ENCODE results near the gene GOLT1A. TPM values are rescaled to one million over a fixed set of nuclear protein-coding genes. Genes with fewer than 3 reads are reported as not detected.

The GOLT1A gene
- polyA plus RNA-seq, 1 donor from 2014 or later, result not detected

DNA sequence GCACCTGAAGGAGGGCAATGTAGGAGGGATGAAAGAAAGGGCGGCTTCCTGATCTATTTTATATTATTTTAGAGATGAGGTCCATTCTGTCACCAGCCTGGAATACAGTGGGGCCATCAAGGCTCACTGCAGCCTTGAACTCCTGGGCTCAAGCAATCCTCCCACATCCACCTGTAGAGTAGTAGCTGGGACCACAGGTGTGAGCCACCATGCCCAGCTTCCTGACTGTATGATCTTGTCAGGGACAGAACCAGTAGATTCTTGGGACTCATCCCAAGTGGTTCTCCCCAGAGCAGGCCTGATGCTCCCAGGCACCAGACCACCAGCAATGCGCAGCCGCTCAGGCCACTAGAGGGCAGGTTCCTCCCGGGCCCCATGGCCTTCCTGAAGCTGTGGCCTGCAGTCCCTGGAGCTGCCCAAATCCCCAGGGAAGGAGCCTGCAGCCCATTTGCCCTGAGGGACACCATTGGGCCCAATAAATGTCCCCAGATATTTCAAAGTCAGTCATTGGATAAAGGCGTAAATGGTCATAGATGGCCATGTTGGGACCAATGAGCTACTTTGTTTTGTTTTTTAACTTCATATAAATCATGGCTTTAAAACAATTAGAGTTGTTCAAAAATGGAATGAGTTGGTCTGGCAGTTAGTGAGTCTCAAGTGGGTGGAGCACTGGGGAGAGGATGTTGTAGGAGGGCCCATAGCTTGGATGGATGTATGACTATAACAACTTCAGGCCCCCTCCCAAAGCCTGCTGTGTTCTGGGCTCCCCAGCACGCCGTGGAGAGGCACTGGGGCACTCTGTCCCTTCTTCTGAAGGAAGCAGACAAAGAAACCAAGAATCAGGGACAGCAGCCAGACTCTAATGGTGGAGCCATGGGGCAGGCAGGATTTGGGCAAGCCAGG, 44.7 kb upstream of the GOLT1A start:
- TF ChIP-seq MXI1 (conservative IDR thresholded peaks at IDR 0.05; ENCODE audit: poor library complexity, severe bottlenecking) (no peak), EZH2 (IDR thresholded peaks at IDR 0.05; ENCODE audit: borderline replicate concordance, insufficient read depth, low read length, poor library complexity, severe bottlenecking) (no peak), POLR2AphosphoS5 (IDR thresholded peaks at IDR 0.05) (no peak), EP300 (conservative IDR thresholded peaks at IDR 0.05; ENCODE audit: poor library complexity, severe bottlenecking) (no peak), RAD21 (conservative IDR thresholded peaks at IDR 0.05) (peak; percentile 61), SMC3 (conservative IDR thresholded peaks at IDR 0.05; ENCODE audit: poor library complexity) (peak; percentile 66), TAF1 (IDR thresholded peaks at IDR 0.05; ENCODE audit: low read depth) (no peak)
- TF ChIP-seq, protein P1, sequence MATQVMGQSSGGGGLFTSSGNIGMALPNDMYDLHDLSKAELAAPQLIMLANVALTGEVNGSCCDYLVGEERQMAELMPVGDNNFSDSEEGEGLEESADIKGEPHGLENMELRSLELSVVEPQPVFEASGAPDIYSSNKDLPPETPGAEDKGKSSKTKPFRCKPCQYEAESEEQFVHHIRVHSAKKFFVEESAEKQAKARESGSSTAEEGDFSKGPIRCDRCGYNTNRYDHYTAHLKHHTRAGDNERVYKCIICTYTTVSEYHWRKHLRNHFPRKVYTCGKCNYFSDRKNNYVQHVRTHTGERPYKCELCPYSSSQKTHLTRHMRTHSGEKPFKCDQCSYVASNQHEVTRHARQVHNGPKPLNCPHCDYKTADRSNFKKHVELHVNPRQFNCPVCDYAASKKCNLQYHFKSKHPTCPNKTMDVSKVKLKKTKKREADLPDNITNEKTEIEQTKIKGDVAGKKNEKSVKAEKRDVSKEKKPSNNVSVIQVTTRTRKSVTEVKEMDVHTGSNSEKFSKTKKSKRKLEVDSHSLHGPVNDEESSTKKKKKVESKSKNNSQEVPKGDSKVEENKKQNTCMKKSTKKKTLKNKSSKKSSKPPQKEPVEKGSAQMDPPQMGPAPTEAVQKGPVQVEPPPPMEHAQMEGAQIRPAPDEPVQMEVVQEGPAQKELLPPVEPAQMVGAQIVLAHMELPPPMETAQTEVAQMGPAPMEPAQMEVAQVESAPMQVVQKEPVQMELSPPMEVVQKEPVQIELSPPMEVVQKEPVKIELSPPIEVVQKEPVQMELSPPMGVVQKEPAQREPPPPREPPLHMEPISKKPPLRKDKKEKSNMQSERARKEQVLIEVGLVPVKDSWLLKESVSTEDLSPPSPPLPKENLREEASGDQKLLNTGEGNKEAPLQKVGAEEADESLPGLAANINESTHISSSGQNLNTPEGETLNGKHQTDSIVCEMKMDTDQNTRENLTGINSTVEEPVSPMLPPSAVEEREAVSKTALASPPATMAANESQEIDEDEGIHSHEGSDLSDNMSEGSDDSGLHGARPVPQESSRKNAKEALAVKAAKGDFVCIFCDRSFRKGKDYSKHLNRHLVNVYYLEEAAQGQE (IDR thresholded peaks at IDR 0.05; ENCODE audit: borderline replicate concordance), result no peak
- TF ChIP-seq, protein P2, sequence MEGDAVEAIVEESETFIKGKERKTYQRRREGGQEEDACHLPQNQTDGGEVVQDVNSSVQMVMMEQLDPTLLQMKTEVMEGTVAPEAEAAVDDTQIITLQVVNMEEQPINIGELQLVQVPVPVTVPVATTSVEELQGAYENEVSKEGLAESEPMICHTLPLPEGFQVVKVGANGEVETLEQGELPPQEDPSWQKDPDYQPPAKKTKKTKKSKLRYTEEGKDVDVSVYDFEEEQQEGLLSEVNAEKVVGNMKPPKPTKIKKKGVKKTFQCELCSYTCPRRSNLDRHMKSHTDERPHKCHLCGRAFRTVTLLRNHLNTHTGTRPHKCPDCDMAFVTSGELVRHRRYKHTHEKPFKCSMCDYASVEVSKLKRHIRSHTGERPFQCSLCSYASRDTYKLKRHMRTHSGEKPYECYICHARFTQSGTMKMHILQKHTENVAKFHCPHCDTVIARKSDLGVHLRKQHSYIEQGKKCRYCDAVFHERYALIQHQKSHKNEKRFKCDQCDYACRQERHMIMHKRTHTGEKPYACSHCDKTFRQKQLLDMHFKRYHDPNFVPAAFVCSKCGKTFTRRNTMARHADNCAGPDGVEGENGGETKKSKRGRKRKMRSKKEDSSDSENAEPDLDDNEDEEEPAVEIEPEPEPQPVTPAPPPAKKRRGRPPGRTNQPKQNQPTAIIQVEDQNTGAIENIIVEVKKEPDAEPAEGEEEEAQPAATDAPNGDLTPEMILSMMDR (IDR thresholded peaks at IDR 0.05; ENCODE audit: poor library complexity, severe bottlenecking), result peak; percentile 54
- no peaks in the 10 kb centered on the region for H4K20me1 ChIP-seq (ENCODE audit: insufficient read depth)
- no peaks in the 10 kb centered on the region for H3K27me3 ChIP-seq (ENCODE audit: insufficient read depth, low read depth, low read length)
- no peak overlapping the region for H3K9ac ChIP-seq (ENCODE audit: low read length)
- H3K79me2 ChIP-seq (replicated peaks; ENCODE audit: insufficient read depth, low read length), result no peaks in the 10 kb centered on the region
- H3K9me3 ChIP-seq (ENCODE audit: low read length), result no peaks in the 10 kb centered on the region
- H3K4me3 ChIP-seq (ENCODE audit: low read length), result no peak overlapping the region
- H3K4me2 ChIP-seq (ENCODE audit: low read length), result no peak overlapping the region
- peaks cover 20% of the 10 kb centered on the region for H3K36me3 ChIP-seq (ENCODE audit: insufficient read depth, low read length)
- H3K27ac ChIP-seq (ENCODE audit: low read length), result no peak overlapping the region
- H3F3A ChIP-seq (ENCODE audit: insufficient read depth, low read length, poor library complexity, severe bottlenecking), result no peaks in the 10 kb centered on the region
- H2AFZ ChIP-seq (ENCODE audit: low read depth, low read length), result no peak overlapping the region
- no peaks in the 10 kb centered on the region for H3K9me2 ChIP-seq (ENCODE audit: insufficient read depth, low read length)

DNA sequence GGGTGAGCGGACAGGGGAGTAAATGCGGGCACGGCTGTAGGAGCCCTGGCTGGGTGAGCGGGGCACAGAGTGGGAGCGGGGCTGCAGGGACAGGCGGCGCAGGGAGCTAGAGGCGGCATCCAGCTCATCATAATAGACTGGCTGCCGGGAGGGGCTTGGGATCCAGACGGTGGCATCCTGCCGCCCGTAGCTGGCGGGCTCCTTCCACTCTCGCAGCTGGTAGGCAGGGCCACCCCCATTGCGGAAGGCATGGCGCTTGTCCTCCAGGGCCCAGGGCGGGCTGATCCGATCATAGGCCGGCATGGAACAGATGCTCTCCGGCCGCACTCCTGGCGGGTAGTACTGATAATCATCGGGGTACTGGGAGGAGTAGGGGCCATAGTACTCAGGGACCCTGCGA, 43.7 kb upstream of the GOLT1A start:
- no peak overlapping the region for H3K4me3 ChIP-seq (ENCODE audit: low read length)
- no peaks in the 10 kb centered on the region for H3F3A ChIP-seq (ENCODE audit: insufficient read depth, low read length, poor library complexity, severe bottlenecking)
- no peak overlapping the region for H2AFZ ChIP-seq (ENCODE audit: low read depth, low read length)
- TF ChIP-seq TAF1 (IDR thresholded peaks at IDR 0.05; ENCODE audit: low read depth), result no peak
- no peak for TF ChIP-seq POLR2AphosphoS5 (IDR thresholded peaks at IDR 0.05)
- TF ChIP-seq MXI1 (conservative IDR thresholded peaks at IDR 0.05; ENCODE audit: poor library complexity, severe bottlenecking), result no peak
- TF ChIP-seq RAD21 (conservative IDR thresholded peaks at IDR 0.05), result no peak
- TF ChIP-seq EP300 (conservative IDR thresholded peaks at IDR 0.05; ENCODE audit: poor library complexity, severe bottlenecking), result no peak
- TF ChIP-seq, protein P1 (IDR thresholded peaks at IDR 0.05; ENCODE audit: borderline replicate concordance), result no peak
- no peaks in the 10 kb centered on the region for H3K79me2 ChIP-seq (replicated peaks; ENCODE audit: insufficient read depth, low read length)
- H3K36me3 ChIP-seq (ENCODE audit: insufficient read depth, low read length), result peaks cover 24% of the 10 kb centered on the region
- H3K27ac ChIP-seq (ENCODE audit: low read length), result no peak overlapping the region
- no peaks in the 10 kb centered on the region for H3K27me3 ChIP-seq (ENCODE audit: insufficient read depth, low read depth, low read length)
- no peaks in the 10 kb centered on the region for H4K20me1 ChIP-seq (ENCODE audit: insufficient read depth)
- H3K4me2 ChIP-seq (ENCODE audit: low read length), result no peak overlapping the region
- no peaks in the 10 kb centered on the region for H3K9me3 ChIP-seq (ENCODE audit: low read length)
- H3K9me2 ChIP-seq (ENCODE audit: insufficient read depth, low read length), result no peaks in the 10 kb centered on the region
- H3K9ac ChIP-seq (ENCODE audit: low read length), result no peak overlapping the region

Data from neural cell (in vitro differentiated cells).